ENCODE results near the gene LTF. TPM values are rescaled to one million over a fixed set of nuclear protein-coding genes. Genes with fewer than 3 reads are reported as not detected.

LTF gene
- total and polyA plus RNA-seq, 2 donors (not counting 1 experiment from before 2014, with no cell fraction given) = 0.22 TPM; not detected in 1

GRCh38 chr3:46503200-46503874 lies 38.6 kb upstream of the LTF start:
- intact Hi-C loops (cut with micrococcal nuclease) = no loop called here
- no peak for DNase-seq
- Mint-ChIP-seq H3K4me1 (peaks cover 44% of the 10 kb centered on the region), H3K9me3 (ENCODE audit: insufficient read depth) (peaks cover 6% of the 10 kb centered on the region), H3K27me3 (no peaks in the 10 kb centered on the region), H3K27ac (no peak overlapping the region), H3K4me3 (no peak overlapping the region)
- Histone ChIP-seq H3K9ac (ENCODE audit: low read length) (no peak overlapping the region), H3K4me3 (ENCODE audit: control extremely low read depth in 1 of 5, extremely low read depth in 1 of 5, insufficient read depth in 1 of 5, low read depth in 2 of 5, low read length in 4 of 5) (no peak overlapping the region), H4K20me1 (ENCODE audit: control insufficient read depth, insufficient read depth, low read length, poor library complexity, severe bottlenecking) (no peaks in the 10 kb centered on the region), H3K27ac (ENCODE audit: low read length in 2 of 2) (no peak overlapping the region), H3K36me3 (replicated peaks in 1 of 2; ENCODE audit: control extremely low read depth in 1 of 2, control insufficient read depth in 1 of 2, extremely low read depth in 1 of 2, insufficient read depth in 2 of 2, low read length in 1 of 2) (no peaks in the 10 kb centered on the region), H3K4me2 (replicated peaks; ENCODE audit: low read depth, low read length, poor library complexity, severe bottlenecking) (no peak overlapping the region), H2AFZ (ENCODE audit: insufficient read depth, low read depth, low read length, poor library complexity, severe bottlenecking) (no peak overlapping the region), H3K27me3 (replicated peaks in 1 of 4; ENCODE audit: control extremely low read depth in 1 of 4, control insufficient read depth in 3 of 4, insufficient read depth in 4 of 4, low read length in 3 of 4) (peaks cover 0 to 5% (median 0%) of the 10 kb centered on the region in 4 experiments), H3K79me2 (ENCODE audit: control insufficient read depth, insufficient read depth, low read length) (no peaks in the 10 kb centered on the region), H3K4me1 (ENCODE audit: control insufficient read depth in 2 of 2, insufficient read depth in 2 of 2, low read length in 2 of 2) (peaks cover 13 to 21% of the 10 kb centered on the region in 2 donors), H3K9me3 (ENCODE audit: control extremely low read depth in 1 of 3, control insufficient read depth in 2 of 3, insufficient read depth in 1 of 3, low read length in 2 of 3) (peaks cover 0 to 16% (median 0%) of the 10 kb centered on the region in 3 donors)
- CTCF ChIA-PET = interaction anchor here (0.9 to 8.5 kb wide), 3 partner anchors 15 to 57 kb away, joined by 4 to 92 read pairs (median 36); no protein-coding TSS in a partner anchor
- 91% methylated on average over 7 of the region's 7 CpGs for WGBS (ENCODE audit: insufficient coverage)
- no peak for TF ChIP-seq EZH2 (IDR thresholded peaks at IDR 0.05; ENCODE audit: borderline replicate concordance, insufficient read depth, low read depth, low read length, poor library complexity, severe bottlenecking)
- TF ChIP-seq CTCF (IDR thresholded peaks at IDR 0.05) = no peak
- no peak for ATAC-seq (ENCODE audit: low read depth)
- POLR2A ChIA-PET = interaction anchor here (0.9 kb wide), 1 partner anchor 43 kb away, joined by 7 read pairs; no protein-coding TSS in a partner anchor

- H3K27me3 ChIP-seq (replicated peaks in 1 of 4; ENCODE audit: control extremely low read depth in 1 of 4, control insufficient read depth in 3 of 4, insufficient read depth in 4 of 4, low read length in 3 of 4) = no peaks in the 10 kb centered on the region
- H3K27ac ChIP-seq (ENCODE audit: low read length in 2 of 2) = no peak overlapping the region
- H3K27me3 Mint-ChIP-seq = no peaks in the 10 kb centered on the region
- no peaks in the 10 kb centered on the region for H3K36me3 ChIP-seq (replicated peaks in 1 of 2; ENCODE audit: control extremely low read depth in 1 of 2, control insufficient read depth in 1 of 2, extremely low read depth in 1 of 2, insufficient read depth in 2 of 2, low read length in 1 of 2)
- ChIA-PET CTCF (interaction anchor here (2.0 to 8.5 kb wide), 3 partner anchors 13 to 58 kb away, joined by 4 to 92 read pairs (median 36); no protein-coding TSS in a partner anchor), POLR2A (interaction anchor here (0.7 kb wide), 1 partner anchor 63 kb away, joined by 5 read pairs; no protein-coding TSS in a partner anchor)
- no peak overlapping the region for H3K4me3 ChIP-seq (ENCODE audit: control extremely low read depth in 1 of 5, extremely low read depth in 1 of 5, insufficient read depth in 1 of 5, low read depth in 2 of 5, low read length in 4 of 5)
- no peak overlapping the region for H3K27ac Mint-ChIP-seq
- H4K20me1 ChIP-seq (ENCODE audit: control insufficient read depth, insufficient read depth, low read length, poor library complexity, severe bottlenecking) = no peaks in the 10 kb centered on the region
- H3K9me3 ChIP-seq (ENCODE audit: control extremely low read depth in 1 of 3, control insufficient read depth in 2 of 3, insufficient read depth in 1 of 3, low read length in 2 of 3) = peaks cover 0 to 16% (median 0%) of the 10 kb centered on the region in 3 donors
- H3K4me1 ChIP-seq (ENCODE audit: control insufficient read depth in 2 of 2, insufficient read depth in 2 of 2, low read length in 2 of 2) = peaks cover 19 to 26% of the 10 kb centered on the region in 2 donors
- no peak overlapping the region for H3K4me2 ChIP-seq (replicated peaks; ENCODE audit: low read depth, low read length, poor library complexity, severe bottlenecking)
- TF ChIP-seq EZH2 (IDR thresholded peaks at IDR 0.05; ENCODE audit: borderline replicate concordance, insufficient read depth, low read depth, low read length, poor library complexity, severe bottlenecking) (no peak), CTCF (IDR thresholded peaks at IDR 0.05) (no peak)
- H3K9me3 Mint-ChIP-seq (ENCODE audit: insufficient read depth) = peaks cover 6% of the 10 kb centered on the region
- H3K9ac ChIP-seq (ENCODE audit: low read length) = no peak overlapping the region
- H3K79me2 ChIP-seq (ENCODE audit: control insufficient read depth, insufficient read depth, low read length) = no peaks in the 10 kb centered on the region
- no peak for ATAC-seq (ENCODE audit: low read depth)
- no peak for DNase-seq
- intact Hi-C loops (cut with micrococcal nuclease) = no loop called here
- WGBS (ENCODE audit: insufficient coverage) = 94% methylated on average over 4 of the region's 4 CpGs
- H3K4me1 Mint-ChIP-seq = peaks cover 51% of the 10 kb centered on the region
- no peak overlapping the region for H2AFZ ChIP-seq (ENCODE audit: insufficient read depth, low read depth, low read length, poor library complexity, severe bottlenecking)
- no peak overlapping the region for H3K4me3 Mint-ChIP-seq
Observed at GRCh38 chr3:46501702-46502101, 37.0 kb upstream of the LTF start.
